IgD-negative memory B cell (primary cell): ENCODE measurements around the gene DNAJC30. TPM values are rescaled to one million over a fixed set of nuclear protein-coding genes. Genes with fewer than 3 reads are reported as not detected.
"Not testable (repeated sequence)": the region's sequence is repeated elsewhere in the genome, so short reads cannot be mapped to it uniquely, and the experiment has no call there.

Source experiments
- H3K27ac Mint-ChIP-seq, 3 donors: one replicate each; pipeline ENCODE4 v1.8.0; 2020 to 2022; ENCODE audit warnings: mild to moderate bottlenecking in 3 of 3, mixed read lengths in 3 of 3, moderate library complexity in 1 of 3
- H3K27me3 Mint-ChIP-seq: one replicate; pipeline ENCODE4 v1.8.0; 2021; ENCODE audit warnings: mixed read lengths
- H3K36me3 Mint-ChIP-seq: one replicate; pipeline ENCODE4 v1.8.0; 2020; ENCODE audit warnings: mild to moderate bottlenecking, mixed read lengths
- H3K4me1 Mint-ChIP-seq, 3 donors: one replicate each; pipeline ENCODE4 v1.8.0; 2020 to 2022; ENCODE audit warnings: mixed read lengths in 3 of 3, mild to moderate bottlenecking in 1 of 3
- H3K4me3 Mint-ChIP-seq, 4 donors: one replicate each; pipeline ENCODE4 v1.8.0; 2020 to 2022; ENCODE audit warnings: mild to moderate bottlenecking in 4 of 4, mixed read lengths in 4 of 4, moderate library complexity in 3 of 4
- H3K9me3 Mint-ChIP-seq, 3 donors: one replicate each; pipeline ENCODE4 v1.8.0; 2020 to 2021; ENCODE audit warnings: mixed read lengths in 3 of 3, mild to moderate bottlenecking in 1 of 3
- polyA plus RNA-seq: library from polyadenylated mRNA; unstranded; fragments of 300-500 nt; fragmentation: Illumina TruSeq; gene quantifications from one replicate; pipeline ENCODE4 v1.2.3, GENCODE V29; 2021

DNAJC30 gene
- polyA plus RNA-seq, 1 donor from 2014 or later, result 11.3 TPM

GRCh38 chr7:73717025-73717807 is 34.0 kb upstream of the DNAJC30 start:
- Mint-ChIP-seq H3K4me1 (peaks cover 8 to 15% (median 8%) of the 10 kb centered on the region in 3 donors), H3K4me3 (peak overlapping the region; percentile 34 to 88 (median 77)), H3K27me3 (peaks cover 28% of the 10 kb centered on the region), H3K27ac (peak overlapping the region in 1 of 3 donors; percentile 63), H3K9me3 (peaks cover 0 to 2% (median 0%) of the 10 kb centered on the region in 3 donors), H3K36me3 (no peaks in the 10 kb centered on the region)

GRCh38 chr7:73716318-73716890 is 33.2 kb upstream of the DNAJC30 start:
- Mint-ChIP-seq H3K4me1 (peaks cover 8 to 15% (median 8%) of the 10 kb centered on the region in 3 donors), H3K27me3 (peaks cover 28% of the 10 kb centered on the region), H3K9me3 (peaks cover 0 to 2% (median 0%) of the 10 kb centered on the region in 3 donors), H3K4me3 (peak overlapping the region in 1 of 4 donors; percentile 50), H3K36me3 (no peaks in the 10 kb centered on the region), H3K27ac (no peak overlapping the region)

GRCh38 chr7:73715648-73716317 is 32.5 kb upstream of the DNAJC30 start:
- no peak overlapping the region for H3K4me3 Mint-ChIP-seq
- H3K9me3 Mint-ChIP-seq, result peaks cover 0 to 2% (median 0%) of the 10 kb centered on the region in 3 donors
- H3K27me3 Mint-ChIP-seq, result peaks cover 28% of the 10 kb centered on the region
- no peaks in the 10 kb centered on the region for H3K36me3 Mint-ChIP-seq
- peaks cover 8 to 15% (median 8%) of the 10 kb centered on the region in 3 donors for H3K4me1 Mint-ChIP-seq
- no peak overlapping the region for H3K27ac Mint-ChIP-seq

- H3K27ac Mint-ChIP-seq, result not testable (repeated sequence)
- Mint-ChIP-seq H3K4me1 (peaks cover 6 to 11% (median 8%) of the 10 kb centered on the region in 3 donors), H3K27me3 (peaks cover 24% of the 10 kb centered on the region)
Observed at GRCh38 chr7:73713319-73713718, 30.1 kb upstream of the DNAJC30 start.

GRCh38 chr7:73712773-73713172 is 29.5 kb upstream of the DNAJC30 start:
- Mint-ChIP-seq H3K27ac (peak overlapping the region in 1 of 3 donors; percentile 1), H3K27me3 (peaks cover 18% of the 10 kb centered on the region), H3K9me3 (peaks cover 0 to 2% (median 0%) of the 10 kb centered on the region in 3 donors), H3K4me3 (no peak overlapping the region), H3K36me3 (no peaks in the 10 kb centered on the region), H3K4me1 (peaks cover 2 to 7% (median 2%) of the 10 kb centered on the region in 3 donors)

More at GRCh38 chr7:73713319-73713718, 30.1 kb upstream of the DNAJC30 start:
- not testable (repeated sequence) for H3K36me3 Mint-ChIP-seq, H3K9me3 Mint-ChIP-seq, H3K4me3 Mint-ChIP-seq

- Mint-ChIP-seq H3K27me3 (peaks cover 5% of the 10 kb centered on the region), H3K27ac (peak overlapping the region in 1 of 3 donors; percentile 57), H3K4me3 (no peak overlapping the region), H3K4me1 (peaks cover 0 to 7% (median 6%) of the 10 kb centered on the region in 3 donors), H3K36me3 (no peaks in the 10 kb centered on the region), H3K9me3 (no peaks in the 10 kb centered on the region)
Observed at GRCh38 chr7:73708961-73709549, 25.8 kb upstream of the DNAJC30 start.

- peak overlapping the region in 1 of 4 donors; percentile 49 for H3K4me3 Mint-ChIP-seq
Observed at GRCh38 chr7:73707045-73707631, 23.9 kb upstream of the DNAJC30 start.

GRCh38 chr7:73706126-73707044 is 23.1 kb upstream of the DNAJC30 start:
- H3K4me3 Mint-ChIP-seq, result no peak overlapping the region
- peaks cover 5% of the 10 kb centered on the region for H3K27me3 Mint-ChIP-seq
- H3K27ac Mint-ChIP-seq, result peak overlapping the region in 2 of 3 donors; percentile 41 to 82
- H3K9me3 Mint-ChIP-seq, result no peaks in the 10 kb centered on the region
- peaks cover 0 to 10% (median 3%) of the 10 kb centered on the region in 3 donors for H3K4me1 Mint-ChIP-seq
- peaks cover 2% of the 10 kb centered on the region for H3K36me3 Mint-ChIP-seq

More at GRCh38 chr7:73707045-73707631, 23.9 kb upstream of the DNAJC30 start:
- peaks cover 5% of the 10 kb centered on the region for H3K27me3 Mint-ChIP-seq
- peak overlapping the region in 2 of 3 donors; percentile 41 to 82 for H3K27ac Mint-ChIP-seq
- H3K9me3 Mint-ChIP-seq, result no peaks in the 10 kb centered on the region
- H3K4me1 Mint-ChIP-seq, result peaks cover 0 to 10% (median 3%) of the 10 kb centered on the region in 3 donors
- no peaks in the 10 kb centered on the region for H3K36me3 Mint-ChIP-seq

GRCh38 chr7:73705551-73705920 is 22.3 kb upstream of the DNAJC30 start:
- H3K9me3 Mint-ChIP-seq, result no peaks in the 10 kb centered on the region
- no peak overlapping the region for H3K4me3 Mint-ChIP-seq
- H3K4me1 Mint-ChIP-seq, result peaks cover 0 to 10% (median 3%) of the 10 kb centered on the region in 3 donors
- peaks cover 5% of the 10 kb centered on the region for H3K27me3 Mint-ChIP-seq
- peaks cover 2% of the 10 kb centered on the region for H3K36me3 Mint-ChIP-seq
- no peak overlapping the region for H3K27ac Mint-ChIP-seq

GRCh38 chr7:73704640-73705550 is 21.6 kb upstream of the DNAJC30 start:
- H3K4me3 Mint-ChIP-seq, result peak overlapping the region in 1 of 4 donors; percentile 75
- H3K4me1 Mint-ChIP-seq, result peaks cover 0 to 10% (median 3%) of the 10 kb centered on the region in 3 donors
- H3K27ac Mint-ChIP-seq, result no peak overlapping the region
- peaks cover 2% of the 10 kb centered on the region for H3K36me3 Mint-ChIP-seq
- H3K9me3 Mint-ChIP-seq, result no peaks in the 10 kb centered on the region
- peaks cover 5% of the 10 kb centered on the region for H3K27me3 Mint-ChIP-seq

- Mint-ChIP-seq H3K9me3 (no peaks in the 10 kb centered on the region), H3K27ac (no peak overlapping the region), H3K27me3 (peaks cover 5% of the 10 kb centered on the region), H3K4me1 (peaks cover 0 to 10% (median 3%) of the 10 kb centered on the region in 3 donors), H3K4me3 (peak overlapping the region in 3 of 4 donors; percentile 16 to 75 (median 60)), H3K36me3 (peaks cover 4% of the 10 kb centered on the region)
Observed at GRCh38 chr7:73703757-73704639, 20.7 kb upstream of the DNAJC30 start.

GRCh38 chr7:73703225-73703624 is 20.0 kb upstream of the DNAJC30 start:
- H3K4me1 Mint-ChIP-seq, result peaks cover 0 to 10% (median 2%) of the 10 kb centered on the region in 3 donors
- H3K27ac Mint-ChIP-seq, result no peak overlapping the region
- peak overlapping the region in 1 of 4 donors; percentile 55 for H3K4me3 Mint-ChIP-seq
- peaks cover 5% of the 10 kb centered on the region for H3K27me3 Mint-ChIP-seq
- H3K9me3 Mint-ChIP-seq, result no peaks in the 10 kb centered on the region
- peaks cover 4% of the 10 kb centered on the region for H3K36me3 Mint-ChIP-seq
